Erythroblast (primary cell): Measurements from ENCODE around the gene LHX2.

Source experiments
- GATA1 ChIP-seq: IDR thresholded peaks from 2 replicates; pipeline ENCODE4 v1.6.1; 2011; ENCODE audit warnings: low read depth, mild to moderate bottlenecking, control low read depth, low read length, moderate library complexity
- POLR2A ChIP-seq: IDR thresholded peaks from 2 replicates; pipeline ENCODE4 v1.6.1; 2011; ENCODE audit warnings: mild to moderate bottlenecking, low read length

- TF ChIP-seq GATA1 (no peak), POLR2A (no peak)
These were observed 12.5 kb upstream of the LHX2 start for GRCh38 chr9:123998970-123999621.
